ENCODE data around the gene TRAFD1.
"Not testable (repeated sequence)": the region's sequence is repeated elsewhere in the genome, so short reads cannot be mapped to it uniquely, and the experiment has no call there.

Gene TRAFD1

GRCh38 chr12:112116232-112117060 lies 8.9 kb upstream of the TRAFD1 start:
- DNase-seq: no peak

GRCh38 chr12:112117685-112118084 lies 7.7 kb upstream of the TRAFD1 start:
- DNase-seq: no peak

- no peak for DNase-seq
Observed at GRCh38 chr12:112121780-112122565, 3.4 kb upstream of the TRAFD1 start.

GRCh38 chr12:112122823-112123690 lies 2.3 kb upstream of the TRAFD1 start:
- DNase-seq: no peak

GRCh38 chr12:112124918-112125249 lies 476 bp upstream of the TRAFD1 start:
- no peak for DNase-seq

GRCh38 chr12:112126000-112126438 lies 659 bp downstream of the TRAFD1 start:
- no peak for DNase-seq

GRCh38 chr12:112126911-112127310 lies 1.6 kb downstream of the TRAFD1 start:
- DNase-seq: no peak

- DNase-seq: no peak
Observed at GRCh38 chr12:112130441-112130998, 5.2 kb downstream of the TRAFD1 start.

- no peak for DNase-seq
Observed at GRCh38 chr12:112131686-112132085, 6.3 kb downstream of the TRAFD1 start.

GRCh38 chr12:112133418-112133817 lies 8.1 kb downstream of the TRAFD1 start:
- DNase-seq: no peak

- DNase-seq: no peak
Observed at GRCh38 chr12:112134731-112135130, 9.4 kb downstream of the TRAFD1 start.

- no peak for DNase-seq
Observed at GRCh38 chr12:112140728-112141127, 15.4 kb downstream of the TRAFD1 start.

GRCh38 chr12:112146123-112146522 lies 20.8 kb downstream of the TRAFD1 start:
- DNase-seq: no peak

GRCh38 chr12:112148031-112148513 lies 22.7 kb downstream of the TRAFD1 start:
- no peak for DNase-seq

- no peak for DNase-seq
Observed at GRCh38 chr12:112149596-112149995, 24.2 kb downstream of the TRAFD1 start.

GRCh38 chr12:112151766-112152541 lies 26.6 kb downstream of the TRAFD1 start:
- DNase-seq: no peak

GRCh38 chr12:112153181-112153892 lies 28.0 kb downstream of the TRAFD1 start:
- no peak for DNase-seq

GRCh38 chr12:112153893-112154219 lies 28.5 kb downstream of the TRAFD1 start:
- no peak for DNase-seq

GRCh38 chr12:112158461-112159145 lies 33.2 kb downstream of the TRAFD1 start:
- not testable (repeated sequence) for DNase-seq

- no peak for DNase-seq
Observed at GRCh38 chr12:112159146-112159541, 33.8 kb downstream of the TRAFD1 start.

GRCh38 chr12:112160611-112161010 lies 35.3 kb downstream of the TRAFD1 start:
- no peak for DNase-seq

Measured in activated T-cell treated with anti-CD3 and anti-CD28 coated beads for 4 hours (primary cell).